HG03175 (cell line): ENCODE results near the gene TDRD6.

ENCODE experiments used
- ATAC-seq: cut with Tn5 transposase; IDR thresholded peaks from one replicate; pipeline ENCODE4 v1.9.1; 2021; ENCODE audit warnings: mild to moderate bottlenecking, moderate library complexity; ENCODE audit not compliant: unreplicated experiment

The TDRD6 gene

GRCh38 chr6:46676604-46677313 lies 10.9 kb upstream of the TDRD6 start:
- no peak for ATAC-seq

- ATAC-seq, result no peak
Observed at GRCh38 chr6:46677314-46677654, 10.4 kb upstream of the TDRD6 start.

DNA sequence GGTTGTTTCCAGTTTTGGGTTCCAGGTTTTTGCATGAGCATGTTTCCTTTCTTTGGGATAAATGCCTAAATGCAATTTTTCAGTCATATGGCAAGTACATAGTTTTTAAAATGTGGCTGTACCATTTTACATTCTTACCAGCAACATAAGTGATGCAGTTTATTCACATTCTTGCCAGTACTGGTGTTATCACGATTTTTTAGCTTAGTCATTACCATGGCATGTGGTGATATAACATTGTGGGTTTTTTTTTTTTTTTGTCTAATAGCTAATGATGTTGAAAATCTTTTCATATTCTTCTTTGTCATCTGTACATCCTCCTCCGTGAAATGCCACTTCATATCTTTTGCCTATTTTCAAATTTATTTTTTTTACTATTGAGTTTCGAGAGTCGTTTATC lies 2.9 kb upstream of the TDRD6 start:
- ATAC-seq, result no peak

GRCh38 chr6:46688117-46688965 lies 656 bp downstream of the TDRD6 start:
- no peak for ATAC-seq

GRCh38 chr6:46688966-46689335 lies 1.3 kb downstream of the TDRD6 start:
- no peak for ATAC-seq

DNA sequence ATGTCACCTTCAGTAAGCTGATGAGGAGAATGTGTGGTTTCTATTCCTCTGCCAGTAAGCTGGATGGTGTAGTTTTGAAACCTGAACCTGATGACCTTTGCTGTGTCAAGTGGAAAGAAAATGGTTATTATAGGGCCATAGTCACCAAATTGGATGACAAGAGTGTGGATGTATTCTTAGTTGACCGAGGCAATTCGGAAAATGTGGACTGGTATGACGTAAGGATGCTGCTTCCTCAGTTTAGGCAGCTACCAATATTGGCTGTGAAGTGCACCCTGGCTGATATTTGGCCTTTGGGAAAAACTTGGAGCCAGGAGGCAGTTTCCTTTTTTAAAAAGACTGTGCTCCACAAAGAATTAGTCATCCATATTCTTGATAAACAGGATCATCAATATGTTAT lies 2.0 kb downstream of the TDRD6 start:
- no peak for ATAC-seq

DNA sequence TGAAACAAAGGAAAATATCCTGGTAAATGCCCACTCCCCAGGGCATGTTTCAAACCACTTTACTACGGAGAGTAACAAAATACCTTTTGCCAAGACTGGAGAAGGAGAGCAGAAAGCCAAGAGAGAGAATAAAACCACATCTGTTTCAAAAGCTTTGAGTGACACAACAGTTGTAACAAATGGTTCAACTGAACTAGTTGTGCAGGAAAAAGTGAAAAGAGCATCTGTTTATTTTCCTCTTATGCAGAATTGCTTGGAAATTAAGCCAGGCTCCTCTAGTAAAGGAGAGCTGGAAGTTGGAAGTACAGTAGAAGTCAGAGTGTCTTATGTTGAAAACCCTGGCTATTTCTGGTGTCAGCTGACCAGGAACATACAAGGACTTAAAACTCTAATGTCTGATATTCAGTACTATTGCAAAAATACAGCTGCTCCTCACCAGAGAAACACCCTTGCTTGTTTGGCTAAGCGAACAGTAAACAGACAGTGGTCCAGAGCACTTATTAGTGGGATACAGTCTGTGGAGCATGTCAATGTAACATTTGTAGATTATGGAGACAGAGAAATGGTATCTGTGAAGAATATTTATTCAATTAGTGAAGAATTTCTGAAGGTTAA lies 2.6 kb downstream of the TDRD6 start:
- no peak for ATAC-seq

- no peak for ATAC-seq
Observed at GRCh38 chr6:46690911-46691451, 3.3 kb downstream of the TDRD6 start.

- ATAC-seq, result no peak
Observed at GRCh38 chr6:46699970-46700369, 12.3 kb downstream of the TDRD6 start.

DNA sequence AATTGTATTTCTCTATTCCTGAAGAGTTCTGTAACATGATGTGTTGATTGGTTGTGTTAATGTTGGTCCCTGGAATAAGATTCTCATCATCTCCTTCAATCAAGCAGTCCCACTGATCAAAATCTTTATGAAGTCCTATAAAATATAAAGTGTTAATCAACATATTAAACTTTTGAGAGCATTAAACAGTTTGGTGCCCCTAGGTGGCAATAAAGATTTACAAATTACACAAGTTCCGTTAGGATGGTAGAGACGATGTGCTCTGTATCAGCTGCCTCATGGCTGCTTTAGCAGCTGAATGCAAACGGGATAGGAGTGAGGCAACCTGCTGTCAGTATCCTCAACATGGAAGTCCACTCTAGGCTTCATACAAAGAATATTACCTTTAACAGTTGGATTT lies 16.9 kb downstream of the TDRD6 start:
- ATAC-seq, result no peak

- no peak for ATAC-seq
Observed at GRCh38 chr6:46706464-46706863, 18.8 kb downstream of the TDRD6 start.

DNA sequence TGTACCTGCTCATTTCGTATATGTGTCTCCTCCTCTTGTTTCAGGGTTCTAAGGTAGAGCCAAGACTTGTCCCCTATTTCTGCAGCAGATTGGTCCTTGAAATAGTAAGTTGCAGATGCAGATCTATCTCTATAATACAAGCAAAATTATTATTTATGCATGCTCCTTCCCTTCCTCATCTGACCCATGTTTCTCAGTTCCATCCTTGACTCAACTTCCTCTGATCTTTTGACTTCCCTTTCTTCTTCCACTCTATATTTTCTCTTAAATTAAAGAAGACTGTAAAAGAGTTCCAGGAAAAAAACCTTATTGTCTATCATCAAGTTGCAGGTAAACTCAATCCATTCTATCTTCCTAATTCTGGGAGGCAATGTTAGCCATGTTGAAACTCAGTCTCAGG lies 23.8 kb downstream of the TDRD6 start:
- no peak for ATAC-seq

- ATAC-seq, result no peak
Observed at GRCh38 chr6:46715141-46715540, 27.5 kb downstream of the TDRD6 start.

GRCh38 chr6:46719099-46719498 lies 31.4 kb downstream of the TDRD6 start:
- ATAC-seq, result no peak

- no peak for ATAC-seq
Observed at GRCh38 chr6:46720401-46720800, 32.7 kb downstream of the TDRD6 start.

DNA sequence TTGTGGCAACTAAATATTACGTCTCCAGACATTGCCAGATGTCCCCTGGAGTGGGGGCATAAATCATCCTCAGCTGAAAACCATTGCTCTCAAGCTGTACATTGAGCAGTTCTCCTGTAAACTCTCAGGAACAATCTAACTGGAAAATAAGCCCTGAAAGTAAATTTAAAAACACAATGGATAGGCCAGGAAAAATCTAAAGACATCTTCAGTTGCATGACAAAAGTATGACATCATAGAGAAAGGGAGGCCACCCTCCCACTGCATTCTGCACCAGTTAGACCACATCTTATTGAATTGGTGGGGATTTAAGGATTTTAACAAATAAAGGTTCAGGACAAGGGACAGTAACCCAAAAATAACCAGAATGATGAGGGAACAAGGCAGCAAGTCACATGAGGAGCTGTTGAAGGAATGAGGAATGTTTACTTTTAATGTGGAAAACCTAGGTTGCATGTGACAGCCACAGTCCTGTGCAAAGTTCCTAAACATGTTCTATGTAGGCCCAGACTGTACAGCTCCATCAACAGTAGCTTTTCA lies 42.2 kb downstream of the TDRD6 start:
- ATAC-seq, result no peak

GRCh38 chr6:46730921-46731461 lies 43.3 kb downstream of the TDRD6 start:
- no peak for ATAC-seq

DNA sequence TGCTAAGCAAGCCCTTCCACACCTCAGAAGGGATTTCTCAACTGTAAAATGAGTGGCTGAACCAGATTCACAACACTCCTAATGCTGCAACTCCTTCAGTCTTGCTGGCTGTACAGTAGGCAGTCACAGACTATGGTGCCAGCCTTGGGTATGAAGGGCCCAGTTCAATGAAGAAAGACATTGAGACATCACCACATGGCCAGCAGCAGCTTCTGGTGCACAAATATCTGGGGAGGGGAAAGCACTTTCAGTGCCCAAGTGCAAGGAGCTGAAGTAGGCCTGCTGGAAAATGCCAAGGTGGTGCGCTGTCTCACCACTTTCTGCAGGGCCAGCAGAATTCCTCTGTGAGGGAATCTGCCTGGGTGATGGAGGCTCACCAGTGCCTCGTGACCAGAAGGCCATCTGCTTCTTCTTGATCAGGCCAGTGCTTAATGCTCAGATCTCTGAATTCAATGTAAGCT lies 45.7 kb downstream of the TDRD6 start:
- ATAC-seq, result no peak

GRCh38 chr6:46734867-46735719 lies 47.4 kb downstream of the TDRD6 start, which contains the start of gene PLA2G7:
Gene PLA2G7 (minus strand): TSS chr6:46735375. CDS start chr6:46722891, 12,484 bp downstream.
- ATAC-seq, result no peak

DNA sequence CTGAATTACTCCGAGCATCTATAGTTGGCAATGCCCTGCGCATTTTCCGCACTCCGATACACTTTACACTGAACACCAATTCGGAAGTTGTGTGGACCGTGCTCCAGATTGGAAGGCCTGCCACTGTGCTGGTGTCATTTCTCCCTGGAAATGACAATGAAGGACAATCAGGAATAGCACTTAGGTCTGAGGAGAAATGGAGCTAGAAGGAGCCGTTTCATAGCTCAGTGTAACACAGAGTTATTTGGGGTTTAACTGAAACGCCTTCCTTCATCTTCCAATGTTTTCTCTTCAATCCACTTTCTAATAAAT lies 48.0 kb downstream of the TDRD6 start:
- ATAC-seq, result no peak
